Measurements from ENCODE around the gene RAET1G.

GRCh38 chr6:149925974-149926777 is 3.3 kb upstream of the RAET1G start:
- peak in 1 of 2 donors; percentile 15 for TF ChIP-seq POLR2A (IDR thresholded peaks at IDR 0.05)
- peak; percentile 93 to 98 (median 97) for TF ChIP-seq CTCF (IDR thresholded peaks at IDR 0.05)
